Measurements from ENCODE around the gene HM13.

DNA sequence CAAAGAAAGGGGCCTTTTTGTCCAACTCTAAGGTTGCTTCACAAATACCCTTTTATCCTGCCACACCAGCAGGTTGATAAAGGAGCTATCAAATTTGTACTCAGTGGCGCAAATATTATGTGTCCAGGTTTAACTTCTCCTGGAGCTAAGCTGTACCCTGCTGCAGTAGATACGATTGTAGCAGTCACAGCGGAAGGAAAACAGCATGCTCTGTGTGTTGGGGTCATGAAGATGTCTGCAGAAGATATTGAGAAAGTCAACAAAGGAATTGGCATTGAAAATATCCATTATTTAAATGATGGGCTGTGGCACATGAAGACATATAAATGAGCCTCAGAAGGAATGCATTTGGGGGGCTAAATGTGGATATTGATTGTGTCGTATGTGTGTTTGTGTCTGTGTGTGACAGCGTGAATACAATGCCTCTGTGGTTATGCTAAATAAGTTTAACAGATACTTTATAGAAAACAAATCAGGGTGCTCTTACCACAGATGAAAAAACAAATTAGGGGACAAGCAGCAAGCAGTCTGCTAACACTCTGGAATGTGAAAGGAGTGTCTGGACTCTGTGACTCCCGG is 33.6 kb downstream of the HM13 start:
- TF ChIP-seq POLR2A (IDR thresholded peaks at IDR 0.05), result no peak
- TF ChIP-seq, protein P1, sequence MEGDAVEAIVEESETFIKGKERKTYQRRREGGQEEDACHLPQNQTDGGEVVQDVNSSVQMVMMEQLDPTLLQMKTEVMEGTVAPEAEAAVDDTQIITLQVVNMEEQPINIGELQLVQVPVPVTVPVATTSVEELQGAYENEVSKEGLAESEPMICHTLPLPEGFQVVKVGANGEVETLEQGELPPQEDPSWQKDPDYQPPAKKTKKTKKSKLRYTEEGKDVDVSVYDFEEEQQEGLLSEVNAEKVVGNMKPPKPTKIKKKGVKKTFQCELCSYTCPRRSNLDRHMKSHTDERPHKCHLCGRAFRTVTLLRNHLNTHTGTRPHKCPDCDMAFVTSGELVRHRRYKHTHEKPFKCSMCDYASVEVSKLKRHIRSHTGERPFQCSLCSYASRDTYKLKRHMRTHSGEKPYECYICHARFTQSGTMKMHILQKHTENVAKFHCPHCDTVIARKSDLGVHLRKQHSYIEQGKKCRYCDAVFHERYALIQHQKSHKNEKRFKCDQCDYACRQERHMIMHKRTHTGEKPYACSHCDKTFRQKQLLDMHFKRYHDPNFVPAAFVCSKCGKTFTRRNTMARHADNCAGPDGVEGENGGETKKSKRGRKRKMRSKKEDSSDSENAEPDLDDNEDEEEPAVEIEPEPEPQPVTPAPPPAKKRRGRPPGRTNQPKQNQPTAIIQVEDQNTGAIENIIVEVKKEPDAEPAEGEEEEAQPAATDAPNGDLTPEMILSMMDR (IDR thresholded peaks at IDR 0.05), result no peak

Data from ovary (tissue), 3 donors.